PFSK-1 (cell line): Measurements from ENCODE around the gene FABP1.

Source experiments
- FOXP2 ChIP-seq: optimal IDR thresholded peaks from 2 replicates; pipeline ENCODE3; 2011; ENCODE audit warnings: borderline replicate concordance, control low read depth, inconsistent platforms; ENCODE audit not compliant: insufficient read depth; ENCODE audit errors: extremely low read length, extremely low read depth
- POLR2AphosphoS5 ChIP-seq: IDR thresholded peaks from 2 replicates; pipeline ENCODE4 v1.6.1; 2012; ENCODE audit warnings: low read depth, mild to moderate bottlenecking, control low read depth, low read length, moderate library complexity
- REST ChIP-seq, 2 experiments: IDR thresholded peaks; 2 replicates each; pipeline versions ENCODE4 v1.6.1 to v1.8.0; 2011 to 2012; ENCODE audit warnings: low read depth in 2 of 2, low read length in 2 of 2, control low read depth in 1 of 2, inconsistent platforms in 1 of 2, mild to moderate bottlenecking in 1 of 2, moderate library complexity in 1 of 2; ENCODE audit not compliant: insufficient read depth in 1 of 2
- SIN3A ChIP-seq: IDR thresholded peaks from 2 replicates; pipeline ENCODE4 v1.6.1; 2012; ENCODE audit warnings: mild to moderate bottlenecking, low read length, moderate library complexity, borderline replicate concordance; ENCODE audit not compliant: insufficient read depth
- TAF1 ChIP-seq: IDR thresholded peaks from 2 replicates; pipeline ENCODE4 v1.6.1; 2012; ENCODE audit warnings: low read length, control low read depth, borderline replicate concordance; ENCODE audit not compliant: insufficient read depth

Gene FABP1

GRCh38 chr2:88091943-88092342, 35.9 kb downstream of the FABP1 start:
- TF ChIP-seq FOXP2 (no peak), REST (IDR thresholded peaks at IDR 0.05; ENCODE audit: insufficient read depth in 1 of 2, low read depth in 2 of 2, low read length in 2 of 2) (no peak), SIN3A (no peak), TAF1 (no peak), POLR2AphosphoS5 (no peak)

GRCh38 chr2:88090446-88091283, 37.2 kb downstream of the FABP1 start:
- TF ChIP-seq FOXP2 = no peak
- TF ChIP-seq TAF1 = no peak
- no peak for TF ChIP-seq SIN3A
- TF ChIP-seq REST (IDR thresholded peaks at IDR 0.05; ENCODE audit: insufficient read depth in 1 of 2, low read depth in 2 of 2, low read length in 2 of 2) = no peak
- TF ChIP-seq POLR2AphosphoS5 = no peak

GRCh38 chr2:88088999-88089398, 38.9 kb downstream of the FABP1 start:
- TF ChIP-seq FOXP2 = no peak
- no peak for TF ChIP-seq TAF1
- TF ChIP-seq REST (IDR thresholded peaks at IDR 0.05; ENCODE audit: insufficient read depth in 1 of 2, low read depth in 2 of 2, low read length in 2 of 2) = no peak
- no peak for TF ChIP-seq SIN3A
- TF ChIP-seq POLR2AphosphoS5 = no peak

GRCh38 chr2:88087763-88088162, 40.1 kb downstream of the FABP1 start:
- TF ChIP-seq REST (IDR thresholded peaks at IDR 0.05; ENCODE audit: insufficient read depth in 1 of 2, low read depth in 2 of 2, low read length in 2 of 2) = no peak
- no peak for TF ChIP-seq FOXP2
- TF ChIP-seq TAF1 = no peak
- TF ChIP-seq SIN3A = no peak
